ENCODE results near the gene FERMT3.

- TF ChIP-seq ZNF687 (CRISPR knock-in tag; IDR thresholded peaks at IDR 0.05) (no peak; the same call in 1 of the 2 replicates), BATF2 (CRISPR knock-in tag; IDR thresholded peaks at IDR 0.05) (no peak), JARID2 (CRISPR knock-in tag; IDR thresholded peaks at IDR 0.05; ENCODE audit: insufficient replicate concordance) (no peak)
- TF ChIP-seq, protein P1, sequence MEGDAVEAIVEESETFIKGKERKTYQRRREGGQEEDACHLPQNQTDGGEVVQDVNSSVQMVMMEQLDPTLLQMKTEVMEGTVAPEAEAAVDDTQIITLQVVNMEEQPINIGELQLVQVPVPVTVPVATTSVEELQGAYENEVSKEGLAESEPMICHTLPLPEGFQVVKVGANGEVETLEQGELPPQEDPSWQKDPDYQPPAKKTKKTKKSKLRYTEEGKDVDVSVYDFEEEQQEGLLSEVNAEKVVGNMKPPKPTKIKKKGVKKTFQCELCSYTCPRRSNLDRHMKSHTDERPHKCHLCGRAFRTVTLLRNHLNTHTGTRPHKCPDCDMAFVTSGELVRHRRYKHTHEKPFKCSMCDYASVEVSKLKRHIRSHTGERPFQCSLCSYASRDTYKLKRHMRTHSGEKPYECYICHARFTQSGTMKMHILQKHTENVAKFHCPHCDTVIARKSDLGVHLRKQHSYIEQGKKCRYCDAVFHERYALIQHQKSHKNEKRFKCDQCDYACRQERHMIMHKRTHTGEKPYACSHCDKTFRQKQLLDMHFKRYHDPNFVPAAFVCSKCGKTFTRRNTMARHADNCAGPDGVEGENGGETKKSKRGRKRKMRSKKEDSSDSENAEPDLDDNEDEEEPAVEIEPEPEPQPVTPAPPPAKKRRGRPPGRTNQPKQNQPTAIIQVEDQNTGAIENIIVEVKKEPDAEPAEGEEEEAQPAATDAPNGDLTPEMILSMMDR (CRISPR knock-in tag; IDR thresholded peaks at IDR 0.05), result no peak
- TF ChIP-seq, protein P2, sequence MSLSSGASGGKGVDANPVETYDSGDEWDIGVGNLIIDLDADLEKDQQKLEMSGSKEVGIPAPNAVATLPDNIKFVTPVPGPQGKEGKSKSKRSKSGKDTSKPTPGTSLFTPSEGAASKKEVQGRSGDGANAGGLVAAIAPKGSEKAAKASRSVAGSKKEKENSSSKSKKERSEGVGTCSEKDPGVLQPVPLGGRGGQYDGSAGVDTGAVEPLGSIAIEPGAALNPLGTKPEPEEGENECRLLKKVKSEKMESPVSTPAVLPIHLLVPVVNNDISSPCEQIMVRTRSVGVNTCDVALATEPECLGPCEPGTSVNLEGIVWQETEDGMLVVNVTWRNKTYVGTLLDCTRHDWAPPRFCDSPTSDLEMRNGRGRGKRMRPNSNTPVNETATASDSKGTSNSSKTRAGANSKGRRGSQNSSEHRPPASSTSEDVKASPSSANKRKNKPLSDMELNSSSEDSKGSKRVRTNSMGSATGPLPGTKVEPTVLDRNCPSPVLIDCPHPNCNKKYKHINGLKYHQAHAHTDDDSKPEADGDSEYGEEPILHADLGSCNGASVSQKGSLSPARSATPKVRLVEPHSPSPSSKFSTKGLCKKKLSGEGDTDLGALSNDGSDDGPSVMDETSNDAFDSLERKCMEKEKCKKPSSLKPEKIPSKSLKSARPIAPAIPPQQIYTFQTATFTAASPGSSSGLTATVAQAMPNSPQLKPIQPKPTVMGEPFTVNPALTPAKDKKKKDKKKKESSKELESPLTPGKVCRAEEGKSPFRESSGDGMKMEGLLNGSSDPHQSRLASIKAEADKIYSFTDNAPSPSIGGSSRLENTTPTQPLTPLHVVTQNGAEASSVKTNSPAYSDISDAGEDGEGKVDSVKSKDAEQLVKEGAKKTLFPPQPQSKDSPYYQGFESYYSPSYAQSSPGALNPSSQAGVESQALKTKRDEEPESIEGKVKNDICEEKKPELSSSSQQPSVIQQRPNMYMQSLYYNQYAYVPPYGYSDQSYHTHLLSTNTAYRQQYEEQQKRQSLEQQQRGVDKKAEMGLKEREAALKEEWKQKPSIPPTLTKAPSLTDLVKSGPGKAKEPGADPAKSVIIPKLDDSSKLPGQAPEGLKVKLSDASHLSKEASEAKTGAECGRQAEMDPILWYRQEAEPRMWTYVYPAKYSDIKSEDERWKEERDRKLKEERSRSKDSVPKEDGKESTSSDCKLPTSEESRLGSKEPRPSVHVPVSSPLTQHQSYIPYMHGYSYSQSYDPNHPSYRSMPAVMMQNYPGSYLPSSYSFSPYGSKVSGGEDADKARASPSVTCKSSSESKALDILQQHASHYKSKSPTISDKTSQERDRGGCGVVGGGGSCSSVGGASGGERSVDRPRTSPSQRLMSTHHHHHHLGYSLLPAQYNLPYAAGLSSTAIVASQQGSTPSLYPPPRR (CRISPR knock-in tag; IDR thresholded peaks at IDR 0.05; ENCODE audit: borderline replicate concordance), result no peak
- TF ChIP-seq, protein P3, sequence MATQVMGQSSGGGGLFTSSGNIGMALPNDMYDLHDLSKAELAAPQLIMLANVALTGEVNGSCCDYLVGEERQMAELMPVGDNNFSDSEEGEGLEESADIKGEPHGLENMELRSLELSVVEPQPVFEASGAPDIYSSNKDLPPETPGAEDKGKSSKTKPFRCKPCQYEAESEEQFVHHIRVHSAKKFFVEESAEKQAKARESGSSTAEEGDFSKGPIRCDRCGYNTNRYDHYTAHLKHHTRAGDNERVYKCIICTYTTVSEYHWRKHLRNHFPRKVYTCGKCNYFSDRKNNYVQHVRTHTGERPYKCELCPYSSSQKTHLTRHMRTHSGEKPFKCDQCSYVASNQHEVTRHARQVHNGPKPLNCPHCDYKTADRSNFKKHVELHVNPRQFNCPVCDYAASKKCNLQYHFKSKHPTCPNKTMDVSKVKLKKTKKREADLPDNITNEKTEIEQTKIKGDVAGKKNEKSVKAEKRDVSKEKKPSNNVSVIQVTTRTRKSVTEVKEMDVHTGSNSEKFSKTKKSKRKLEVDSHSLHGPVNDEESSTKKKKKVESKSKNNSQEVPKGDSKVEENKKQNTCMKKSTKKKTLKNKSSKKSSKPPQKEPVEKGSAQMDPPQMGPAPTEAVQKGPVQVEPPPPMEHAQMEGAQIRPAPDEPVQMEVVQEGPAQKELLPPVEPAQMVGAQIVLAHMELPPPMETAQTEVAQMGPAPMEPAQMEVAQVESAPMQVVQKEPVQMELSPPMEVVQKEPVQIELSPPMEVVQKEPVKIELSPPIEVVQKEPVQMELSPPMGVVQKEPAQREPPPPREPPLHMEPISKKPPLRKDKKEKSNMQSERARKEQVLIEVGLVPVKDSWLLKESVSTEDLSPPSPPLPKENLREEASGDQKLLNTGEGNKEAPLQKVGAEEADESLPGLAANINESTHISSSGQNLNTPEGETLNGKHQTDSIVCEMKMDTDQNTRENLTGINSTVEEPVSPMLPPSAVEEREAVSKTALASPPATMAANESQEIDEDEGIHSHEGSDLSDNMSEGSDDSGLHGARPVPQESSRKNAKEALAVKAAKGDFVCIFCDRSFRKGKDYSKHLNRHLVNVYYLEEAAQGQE (IDR thresholded peaks at IDR 0.05; ENCODE audit: borderline replicate concordance in 1 of 2, low read depth in 1 of 2, low read length in 2 of 2), result no peak
Measured at GRCh38 chr11:64248578-64248977, 42.1 kb downstream of the FERMT3 start.
